ENCODE measurements around the gene NDUFAF5.

DNA sequence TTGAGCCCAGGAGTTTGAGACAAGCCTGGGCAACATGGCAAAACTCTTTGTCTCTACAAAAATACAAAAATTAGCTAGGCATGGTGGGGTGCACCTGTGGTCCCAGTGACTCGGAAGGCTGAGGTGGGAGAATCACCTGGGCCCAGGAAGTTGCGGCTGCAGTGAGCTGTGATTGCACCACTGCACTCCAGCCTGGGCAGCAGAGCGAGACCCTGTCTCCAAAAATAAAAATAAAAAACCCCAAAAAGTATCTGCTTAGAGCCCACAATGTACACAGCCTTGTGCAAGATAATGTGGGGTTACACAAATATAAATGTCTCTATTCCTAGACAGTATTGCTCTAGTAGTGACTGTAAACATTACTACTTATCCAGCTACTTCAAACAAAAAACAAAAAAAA is 6.0 kb upstream of the NDUFAF5 start:
- TF ChIP-seq CTCF (IDR thresholded peaks at IDR 0.05 in 8 of 11, conservative IDR thresholded peaks at IDR 0.05 in 3 of 11): no peak
- TF ChIP-seq POLR2AphosphoS5 (IDR thresholded peaks at IDR 0.05): no peak
